ENCODE measurements around the gene BPIFB6. TPM values are rescaled to one million over a fixed set of nuclear protein-coding genes. Genes with fewer than 3 reads are reported as not detected.

The BPIFB6 gene
- total and polyA plus RNA-seq, 10 of the 15 experiments (the other 5 are each of a cell fraction or from before 2014, with no cell fraction given) = not detected

DNA sequence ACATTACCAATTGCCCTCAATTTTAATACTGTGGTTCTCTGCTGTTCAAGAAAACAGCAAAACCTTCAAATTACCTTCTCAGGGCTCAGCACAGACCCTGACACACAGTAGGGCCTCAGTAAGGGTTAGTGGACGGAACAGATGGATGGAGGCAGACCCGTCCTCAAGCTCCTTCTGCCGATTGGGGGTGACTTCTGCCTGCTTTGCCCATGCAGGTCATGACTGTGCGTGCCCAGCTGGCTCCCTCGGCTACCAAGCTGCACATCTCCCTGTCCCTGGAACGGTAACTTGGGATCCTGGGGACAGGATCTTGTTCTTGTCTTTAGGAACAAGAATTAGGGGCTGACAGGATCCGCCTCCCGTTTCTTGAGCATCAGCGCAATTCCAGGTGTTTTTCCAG, 38.2 kb downstream of the BPIFB6 start (continued):
- TF ChIP-seq, protein P1, sequence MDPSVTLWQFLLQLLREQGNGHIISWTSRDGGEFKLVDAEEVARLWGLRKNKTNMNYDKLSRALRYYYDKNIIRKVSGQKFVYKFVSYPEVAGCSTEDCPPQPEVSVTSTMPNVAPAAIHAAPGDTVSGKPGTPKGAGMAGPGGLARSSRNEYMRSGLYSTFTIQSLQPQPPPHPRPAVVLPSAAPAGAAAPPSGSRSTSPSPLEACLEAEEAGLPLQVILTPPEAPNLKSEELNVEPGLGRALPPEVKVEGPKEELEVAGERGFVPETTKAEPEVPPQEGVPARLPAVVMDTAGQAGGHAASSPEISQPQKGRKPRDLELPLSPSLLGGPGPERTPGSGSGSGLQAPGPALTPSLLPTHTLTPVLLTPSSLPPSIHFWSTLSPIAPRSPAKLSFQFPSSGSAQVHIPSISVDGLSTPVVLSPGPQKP (IDR thresholded peaks at IDR 0.05; ENCODE audit: low read depth, low read length) = no peak
- TF ChIP-seq, protein P2, sequence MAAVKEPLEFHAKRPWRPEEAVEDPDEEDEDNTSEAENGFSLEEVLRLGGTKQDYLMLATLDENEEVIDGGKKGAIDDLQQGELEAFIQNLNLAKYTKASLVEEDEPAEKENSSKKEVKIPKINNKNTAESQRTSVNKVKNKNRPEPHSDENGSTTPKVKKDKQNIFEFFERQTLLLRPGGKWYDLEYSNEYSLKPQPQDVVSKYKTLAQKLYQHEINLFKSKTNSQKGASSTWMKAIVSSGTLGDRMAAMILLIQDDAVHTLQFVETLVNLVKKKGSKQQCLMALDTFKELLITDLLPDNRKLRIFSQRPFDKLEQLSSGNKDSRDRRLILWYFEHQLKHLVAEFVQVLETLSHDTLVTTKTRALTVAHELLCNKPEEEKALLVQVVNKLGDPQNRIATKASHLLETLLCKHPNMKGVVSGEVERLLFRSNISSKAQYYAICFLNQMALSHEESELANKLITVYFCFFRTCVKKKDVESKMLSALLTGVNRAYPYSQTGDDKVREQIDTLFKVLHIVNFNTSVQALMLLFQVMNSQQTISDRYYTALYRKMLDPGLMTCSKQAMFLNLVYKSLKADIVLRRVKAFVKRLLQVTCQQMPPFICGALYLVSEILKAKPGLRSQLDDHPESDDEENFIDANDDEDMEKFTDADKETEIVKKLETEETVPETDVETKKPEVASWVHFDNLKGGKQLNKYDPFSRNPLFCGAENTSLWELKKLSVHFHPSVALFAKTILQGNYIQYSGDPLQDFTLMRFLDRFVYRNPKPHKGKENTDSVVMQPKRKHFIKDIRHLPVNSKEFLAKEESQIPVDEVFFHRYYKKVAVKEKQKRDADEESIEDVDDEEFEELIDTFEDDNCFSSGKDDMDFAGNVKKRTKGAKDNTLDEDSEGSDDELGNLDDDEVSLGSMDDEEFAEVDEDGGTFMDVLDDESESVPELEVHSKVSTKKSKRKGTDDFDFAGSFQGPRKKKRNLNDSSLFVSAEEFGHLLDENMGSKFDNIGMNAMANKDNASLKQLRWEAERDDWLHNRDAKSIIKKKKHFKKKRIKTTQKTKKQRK (IDR thresholded peaks at IDR 0.05; ENCODE audit: low read depth, low read length) = no peak

DNA sequence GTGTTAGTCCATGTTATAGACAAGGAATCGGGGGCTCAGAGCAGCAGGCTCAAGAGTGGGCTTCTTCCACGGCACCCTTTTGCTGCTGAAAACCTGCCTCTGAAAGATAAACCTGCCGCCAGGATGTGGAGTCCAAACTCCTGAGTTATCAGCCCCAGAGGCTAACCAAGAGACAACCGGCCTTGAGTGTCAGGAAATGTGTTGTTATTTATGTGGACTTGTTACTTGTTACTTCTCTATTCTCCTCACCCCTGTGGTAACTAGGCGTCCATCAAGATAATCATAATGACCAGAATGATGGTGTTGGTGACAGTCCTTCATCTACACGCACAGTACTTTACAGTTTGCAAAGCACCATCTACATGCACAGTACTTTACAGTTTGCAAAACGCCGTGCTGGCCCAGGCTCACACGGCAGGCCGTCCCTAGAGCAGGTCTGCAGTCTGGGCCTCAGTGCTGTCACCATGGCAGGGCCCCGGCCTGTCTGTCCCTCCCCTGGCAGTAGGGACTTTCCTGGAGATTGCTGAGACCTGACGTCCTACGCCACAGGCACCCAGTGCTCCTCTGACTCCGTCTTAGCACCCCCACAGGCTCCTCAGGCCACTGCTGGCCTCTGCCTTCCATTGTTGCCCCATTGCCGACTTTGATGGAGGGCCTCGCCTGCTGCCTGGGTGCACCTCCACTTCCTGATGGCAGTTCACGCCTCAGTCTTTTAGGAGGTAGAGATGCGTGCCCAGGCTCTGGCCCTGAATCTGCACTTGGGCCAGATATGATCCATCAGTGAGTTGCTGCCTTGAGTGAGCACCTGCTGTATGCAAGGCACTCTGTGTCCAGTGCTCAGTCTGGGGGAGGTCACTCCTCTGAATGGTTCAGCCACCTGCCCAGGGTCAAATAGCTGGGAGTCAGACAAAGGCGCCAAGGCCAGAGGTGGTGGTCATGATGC, 38.9 kb downstream of the BPIFB6 start:
- Histone ChIP-seq H3K4me1 (ENCODE audit: control insufficient read depth, insufficient read depth, low read length) (no peaks in the 10 kb centered on the region), H3K4me3 (no peak overlapping the region), H4K20me1 (ENCODE audit: control insufficient read depth, insufficient read depth) (no peaks in the 10 kb centered on the region), H3K36me3 (ENCODE audit: control insufficient read depth in 2 of 2, insufficient read depth in 2 of 2, low read length in 1 of 2) (no peaks in the 10 kb centered on the region), H3K79me2 (ENCODE audit: control insufficient read depth, insufficient read depth, low read length) (no peaks in the 10 kb centered on the region), H3K27ac (ENCODE audit: control insufficient read depth, insufficient read depth) (no peak overlapping the region), H2AFZ (ENCODE audit: control insufficient read depth, low read depth, low read length) (no peak overlapping the region), H3K4me2 (ENCODE audit: control insufficient read depth, insufficient read depth) (no peak overlapping the region), H3K27me3 (replicated peaks in 1 of 2; ENCODE audit: control insufficient read depth in 2 of 2, insufficient read depth in 2 of 2, low read length in 1 of 2) (no peaks in the 10 kb centered on the region; a peak in 1 of 4 replicates), H3K9ac (ENCODE audit: control insufficient read depth, insufficient read depth, low read length) (no peak overlapping the region), H3K9me3 (replicated peaks; ENCODE audit: control insufficient read depth, insufficient read depth, low read length) (no peaks in the 10 kb centered on the region)
- FAIRE-seq (no peak), ATAC-seq (peak; percentile 63), DNase-seq (ENCODE audit: low read depth, low spot score) (no peak)
- ChIA-PET SMC1A (ENCODE audit: uncharacterized antibody, unreplicated experiment) (no interaction called here), CTCF (interaction anchor here (0.6 kb wide), 1 partner anchor 133 kb away, joined by 3 read pairs; no protein-coding TSS in a partner anchor), RAD21 (ENCODE audit: unreplicated experiment) (interaction anchor here (0.6 kb wide), 1 partner anchor 126 kb away, joined by 3 read pairs; no protein-coding TSS in a partner anchor), POLR2A (no interaction called here)
- intact Hi-C loops (cut with micrococcal nuclease; ENCODE audit: unreplicated experiment) (no loop called here), in situ Hi-C loops (cut with MboI) (no loop called here)
- WGBS (ENCODE audit: insufficient coverage, insufficient replicate concordance, low lambda C conversion rate, missing lambda C conversion rate) = 36% methylated on average over 19 of the region's 19 CpGs
- BruUV-seq (replicated peaks) = no TSS peak
- TF ChIP-seq BMI1 (IDR thresholded peaks at IDR 0.05; ENCODE audit: borderline replicate concordance) (no peak), MXI1 (IDR thresholded peaks at IDR 0.05; ENCODE audit: low read depth, low read length) (no peak), SRF (IDR thresholded peaks at IDR 0.05; ENCODE audit: low read depth in 2 of 2, low read length in 2 of 2) (no peak), NR2C2 (IDR thresholded peaks at IDR 0.05; ENCODE audit: borderline replicate concordance, control insufficient read depth, insufficient read length, low read depth) (no peak), JUNB (IDR thresholded peaks at IDR 0.05) (no peak), BCL11A (IDR thresholded peaks at IDR 0.05; ENCODE audit: low read depth, low read length) (no peak), ESRRA (IDR thresholded peaks at IDR 0.05; ENCODE audit: low read length) (no peak), NFYA (IDR thresholded peaks at IDR 0.05; ENCODE audit: borderline replicate concordance, low read depth, low read length) (no peak)
- TF ChIP-seq, protein P3, sequence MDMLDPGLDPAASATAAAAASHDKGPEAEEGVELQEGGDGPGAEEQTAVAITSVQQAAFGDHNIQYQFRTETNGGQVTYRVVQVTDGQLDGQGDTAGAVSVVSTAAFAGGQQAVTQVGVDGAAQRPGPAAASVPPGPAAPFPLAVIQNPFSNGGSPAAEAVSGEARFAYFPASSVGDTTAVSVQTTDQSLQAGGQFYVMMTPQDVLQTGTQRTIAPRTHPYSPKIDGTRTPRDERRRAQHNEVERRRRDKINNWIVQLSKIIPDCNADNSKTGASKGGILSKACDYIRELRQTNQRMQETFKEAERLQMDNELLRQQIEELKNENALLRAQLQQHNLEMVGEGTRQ (IDR thresholded peaks at IDR 0.05; ENCODE audit: borderline replicate concordance, low read depth, low read length) = no peak
- TF ChIP-seq, protein P4, sequence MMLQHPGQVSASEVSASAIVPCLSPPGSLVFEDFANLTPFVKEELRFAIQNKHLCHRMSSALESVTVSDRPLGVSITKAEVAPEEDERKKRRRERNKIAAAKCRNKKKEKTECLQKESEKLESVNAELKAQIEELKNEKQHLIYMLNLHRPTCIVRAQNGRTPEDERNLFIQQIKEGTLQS (IDR thresholded peaks at IDR 0.05; ENCODE audit: borderline replicate concordance, extremely low read depth, low read depth, low read length) = no peak

All from GM12878 (cell line).